ENCODE results near the gene PIK3R3. TPM values are rescaled to one million over a fixed set of nuclear protein-coding genes. Genes with fewer than 3 reads are reported as not detected.
A peak's percentile ranks its signal among the peaks of the same experiment; 100 is the strongest.

The PIK3R3 gene
- total RNA-seq (2021; ENCODE audit: unreplicated experiment) = 1.6 TPM
- polyA plus RNA-seq (2012) = 0.30 and 0.59 TPM in 2 replicates
- percentile 41 among the genes with signal in this experiment for Bru-seq, nascent RNA
- BruChase-seq, experiment 1, labeled RNA remaining after a 6-hour chase = percentile 52 among the genes with signal in this experiment
- BruChase-seq, experiment 2, labeled RNA remaining after a 2-hour chase = percentile 59 among the genes with signal in this experiment
- long read RNA-seq, partial matches to known transcripts = 0 of 2 reads
- long read RNA-seq, other reads (novel, unspliced or antisense) = 2 of 2 reads

GRCh38 chr1:46132529-46133180 is at the start of gene PIK3R3:
TSS of gene PIK3R3 (minus strand) at chr1:46132629. CDS start at chr1:46131952, 677 bp downstream.
- intact Hi-C loops (cut with micrococcal nuclease) = no loop called here
- peak within 1 kb of the TSS; percentile 57; the same call in 1 of the 2 replicates for H3K27ac ChIP-seq (ENCODE audit: low read depth, low read length)
- RAD21 ChIA-PET (ENCODE audit: low non-redundant PET in 1 of 2, low total read pairs in 2 of 2, uncharacterized antibody in 2 of 2, unreplicated experiment in 2 of 2) = no interaction called here
- TF ChIP-seq EZH2 (IDR thresholded peaks at IDR 0.05) (no peak), ZFX (IDR thresholded peaks at IDR 0.05) (no peak), POLR2AphosphoS5 (IDR thresholded peaks at IDR 0.05; ENCODE audit: low read depth, low read length) (peak; percentile 70), TCF7L2 (IDR thresholded peaks at IDR 0.05; ENCODE audit: borderline replicate concordance, extremely low read depth, insufficient read depth, insufficient read length) (peak; percentile 59), SIN3A (IDR thresholded peaks at IDR 0.05; ENCODE audit: low read depth) (no peak), ATF3 (IDR thresholded peaks at IDR 0.05) (no peak), ELF1 (IDR thresholded peaks at IDR 0.05; ENCODE audit: borderline replicate concordance, low read depth) (no peak), EGR1 (IDR thresholded peaks at IDR 0.05; ENCODE audit: low read depth) (no peak), FOSL1 (IDR thresholded peaks at IDR 0.05; ENCODE audit: low read depth) (no peak), MAX (IDR thresholded peaks at IDR 0.05) (peak; percentile 100), YY1 (IDR thresholded peaks at IDR 0.05; ENCODE audit: extremely low read depth, insufficient replicate concordance, low read depth, low read length) (no peak), CTCF (IDR thresholded peaks at IDR 0.05 in 2 of 3, conservative IDR thresholded peaks at IDR 0.05 in 1 of 3; ENCODE audit: borderline replicate concordance in 1 of 3, insufficient read depth in 1 of 3, low read depth in 2 of 3, low read length in 2 of 3) (no peak), JUND (IDR thresholded peaks at IDR 0.05) (peak; percentile 83), EZH2phosphoT487 (IDR thresholded peaks at IDR 0.05; ENCODE audit: borderline replicate concordance) (no peak), CBX3 (IDR thresholded peaks at IDR 0.05; ENCODE audit: low read depth) (peak; percentile 100), SP1 (IDR thresholded peaks at IDR 0.05; ENCODE audit: low read depth) (peak; percentile 93), ZNF274 (IDR thresholded peaks at IDR 0.05; ENCODE audit: low read depth, low read length) (no peak), SRF (IDR thresholded peaks at IDR 0.05; ENCODE audit: low read depth) (no peak), CEBPB (IDR thresholded peaks at IDR 0.05; ENCODE audit: low read depth) (no peak), POLR2A (IDR thresholded peaks at IDR 0.05; ENCODE audit: borderline replicate concordance, extremely low read depth, insufficient read depth, insufficient read length) (no peak), ZBTB33 (IDR thresholded peaks at IDR 0.05; ENCODE audit: extremely low read depth, insufficient replicate concordance, low read length) (no peak), RAD21 (IDR thresholded peaks at IDR 0.05; ENCODE audit: low read depth) (no peak)

More at GRCh38 chr1:46132529-46133180, at the start of gene PIK3R3:
- CTCF ChIA-PET = no interaction called here
- no peaks in the 10 kb centered on the region for H3K27me3 ChIP-seq (ENCODE audit: insufficient read depth, low read length)
- peak; percentile 97 for ATAC-seq
- no TSS peak for BruUV-seq (replicated peaks)
- 0 out of 2 replicates have a peak within 1 kb of the TSS, but pooled peaks have one; percentile 19 for H3K9ac ChIP-seq (ENCODE audit: low read length)
- H3K36me3 ChIP-seq (ENCODE audit: control insufficient read depth in 1 of 2, insufficient read depth in 2 of 2, low read length in 2 of 2) = no peaks in the 10 kb centered on the region
- H3K4me2 ChIP-seq (ENCODE audit: low read length) = peak within 1 kb of the TSS; percentile 76
- H3K79me2 ChIP-seq (ENCODE audit: insufficient read depth, low read length) = no peaks in the 10 kb centered on the region
- peak within 1 kb of the TSS; percentile 37 to 46 for H3K4me3 ChIP-seq (replicated peaks in 1 of 2; ENCODE audit: low read depth in 1 of 2, low read length in 2 of 2)
- peaks cover 18 to 19% of the 10 kb centered on the region in 2 experiments for H3K4me1 ChIP-seq (ENCODE audit: control insufficient read depth in 1 of 2, insufficient read depth in 2 of 2, low read length in 2 of 2)
- POLR2A ChIA-PET = no interaction called here
- H2AFZ ChIP-seq (ENCODE audit: low read depth, low read length, poor library complexity, severe bottlenecking) = peak within 1 kb of the TSS; percentile 91
- H3K9me3 ChIP-seq (ENCODE audit: control insufficient read depth in 1 of 2, insufficient read depth in 1 of 2, low read depth in 1 of 2, low read length in 2 of 2) = no peaks in the 10 kb centered on the region
- H3K9me2 ChIP-seq (ENCODE audit: insufficient read depth) = no peaks in the 10 kb centered on the region
- DNase-seq (ENCODE audit: low read depth, low spot score) = peak; percentile 96
- H4K20me1 ChIP-seq (ENCODE audit: insufficient read depth) = no peaks in the 10 kb centered on the region
